HG03103 (cell line): ENCODE data around the gene IGF2BP2.
"Not testable (repeated sequence)": the region's sequence is repeated elsewhere in the genome, so short reads cannot be mapped to it uniquely, and the experiment has no call there.

Source experiments
- ATAC-seq: cut with Tn5 transposase; IDR thresholded peaks from one replicate; pipeline ENCODE4 v1.9.1; 2021; ENCODE audit warnings: low read depth; ENCODE audit not compliant: unreplicated experiment

IGF2BP2 gene

DNA sequence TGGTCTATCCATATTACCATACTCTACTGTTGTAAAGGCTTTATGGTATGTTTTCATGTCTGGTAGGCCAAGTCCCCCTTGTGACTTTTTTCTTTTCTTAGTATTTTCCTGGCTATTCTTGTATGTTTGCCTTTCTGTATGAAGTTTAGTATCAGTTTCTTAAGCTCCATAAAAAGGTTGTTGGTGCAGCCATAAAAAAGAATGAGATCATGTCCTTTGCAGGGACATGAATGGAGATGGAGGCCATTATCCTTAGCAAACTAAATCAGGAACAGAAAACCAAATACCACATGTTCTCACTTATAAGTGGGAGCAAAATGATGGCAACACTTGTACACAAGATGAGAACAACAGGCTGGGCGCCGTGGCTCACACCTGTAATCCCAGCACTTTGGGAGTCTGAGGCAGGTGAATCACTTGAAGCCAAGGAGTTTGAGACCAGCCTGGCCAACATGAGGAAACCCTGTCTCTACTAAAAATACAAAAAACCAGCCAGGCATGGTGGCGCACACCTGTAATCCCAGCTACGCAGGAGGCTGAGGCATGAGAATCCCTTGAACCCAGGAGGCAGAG lies 13.7 kb upstream of the IGF2BP2 start:
- ATAC-seq: not testable (repeated sequence)

DNA sequence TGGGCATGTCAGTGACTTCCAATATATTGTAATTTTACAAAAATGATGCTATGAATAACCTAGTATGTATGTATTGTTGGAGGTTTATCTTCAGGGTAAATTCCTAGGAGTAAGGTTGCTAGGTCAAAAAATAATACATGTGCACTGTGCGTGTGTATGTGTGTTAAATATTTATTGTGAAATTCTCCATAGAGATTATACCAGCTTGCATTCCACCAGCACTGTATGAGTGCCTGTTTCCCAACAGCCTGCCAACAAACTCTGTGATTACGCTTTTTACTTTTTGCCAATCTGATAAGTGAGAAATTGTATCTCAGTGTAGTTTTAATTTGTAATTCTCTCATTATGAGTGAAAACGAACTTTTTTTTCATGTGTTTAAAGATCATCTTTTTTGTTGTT lies 12.6 kb upstream of the IGF2BP2 start:
- no peak for ATAC-seq

DNA sequence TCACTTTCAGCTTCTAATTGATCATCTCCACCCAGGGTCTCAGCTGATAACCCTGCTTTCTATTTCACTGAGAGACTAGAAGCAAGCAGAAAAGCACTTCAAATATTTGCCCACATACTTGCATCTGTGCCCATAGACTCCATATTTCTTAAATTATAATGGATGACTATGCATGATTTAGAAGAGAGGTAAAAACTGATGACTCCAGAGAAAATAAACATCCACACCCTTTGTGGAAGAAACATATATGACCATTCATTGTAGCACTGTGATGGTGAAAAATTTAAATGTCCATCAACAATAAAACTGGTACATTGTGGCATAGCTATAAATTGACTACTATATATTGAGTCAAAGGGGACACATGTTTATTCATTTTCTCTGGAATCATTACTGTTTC lies 7.1 kb upstream of the IGF2BP2 start:
- no peak for ATAC-seq

DNA sequence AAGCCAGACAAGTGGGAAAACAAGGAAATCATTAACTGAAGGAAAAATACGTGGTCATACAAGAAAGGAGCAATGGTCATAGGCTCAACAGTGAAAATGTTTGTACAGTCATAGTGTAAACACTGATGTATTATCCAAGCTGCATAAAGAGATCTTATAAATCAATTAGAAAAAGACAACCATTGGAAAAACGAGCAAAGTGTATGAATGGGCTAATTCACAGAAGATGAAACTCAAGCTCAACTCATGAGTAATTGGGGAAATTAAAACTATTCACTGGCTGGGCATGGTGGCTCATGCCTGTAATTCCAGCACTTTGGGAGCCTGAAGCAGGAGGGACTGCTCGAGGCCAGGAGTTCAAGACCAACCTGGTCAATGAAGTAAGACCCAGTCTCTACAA lies 6.4 kb upstream of the IGF2BP2 start:
- no peak for ATAC-seq

DNA sequence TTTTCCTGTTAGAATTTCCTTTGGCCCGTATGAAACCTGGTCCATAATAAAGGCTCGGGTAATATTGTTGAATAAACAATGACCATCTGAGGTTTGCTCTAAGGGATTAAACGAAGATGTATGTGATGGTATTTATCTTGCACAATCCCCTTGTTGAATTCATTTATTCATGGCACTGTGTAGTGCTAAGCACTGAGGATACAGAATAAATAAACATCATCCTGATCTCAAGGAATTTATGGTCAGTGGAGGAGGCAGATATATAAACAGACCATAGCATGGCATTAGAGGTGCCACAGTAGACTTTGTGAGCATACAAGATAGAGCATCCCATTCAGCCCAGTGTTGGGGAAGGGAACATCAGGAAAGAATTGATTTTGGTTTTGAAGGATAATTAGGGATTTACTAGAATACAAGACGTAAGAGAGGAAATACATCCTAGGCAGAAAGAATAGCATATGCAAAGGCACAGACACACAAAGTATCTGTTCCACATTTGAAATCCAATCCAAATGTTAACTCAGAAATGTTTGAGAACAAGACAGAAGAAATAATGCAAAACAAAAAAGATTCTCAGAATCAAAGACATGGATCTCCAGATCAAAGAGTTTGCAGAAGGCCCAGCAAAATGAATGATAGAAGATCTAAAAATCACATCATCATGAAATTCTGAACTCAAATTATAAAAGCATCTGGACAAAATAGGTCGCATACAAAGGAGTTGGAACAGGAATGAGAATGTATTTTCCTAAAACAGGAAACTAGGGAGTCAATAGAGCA lies 5.4 kb upstream of the IGF2BP2 start:
- no peak for ATAC-seq

DNA sequence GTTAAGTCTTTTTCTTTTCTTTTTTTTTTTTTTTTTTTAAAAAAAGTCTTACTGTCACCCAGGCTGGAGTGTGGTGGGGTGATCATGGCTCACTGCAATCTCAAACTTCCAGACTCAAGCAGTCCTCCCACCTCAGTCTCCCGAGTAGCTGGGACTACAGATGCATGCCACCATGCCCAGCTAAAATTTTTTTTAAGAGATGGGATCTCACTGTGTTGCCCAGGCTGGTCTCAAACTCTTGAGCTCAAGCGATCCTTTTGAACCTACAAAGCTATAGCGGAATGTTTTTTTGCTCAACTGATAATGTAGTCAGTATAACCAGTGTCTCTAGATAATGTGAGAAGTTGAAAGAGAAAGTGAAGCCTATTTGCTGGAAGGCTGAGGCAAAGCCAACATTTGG lies 3.9 kb upstream of the IGF2BP2 start:
- no peak for ATAC-seq

DNA sequence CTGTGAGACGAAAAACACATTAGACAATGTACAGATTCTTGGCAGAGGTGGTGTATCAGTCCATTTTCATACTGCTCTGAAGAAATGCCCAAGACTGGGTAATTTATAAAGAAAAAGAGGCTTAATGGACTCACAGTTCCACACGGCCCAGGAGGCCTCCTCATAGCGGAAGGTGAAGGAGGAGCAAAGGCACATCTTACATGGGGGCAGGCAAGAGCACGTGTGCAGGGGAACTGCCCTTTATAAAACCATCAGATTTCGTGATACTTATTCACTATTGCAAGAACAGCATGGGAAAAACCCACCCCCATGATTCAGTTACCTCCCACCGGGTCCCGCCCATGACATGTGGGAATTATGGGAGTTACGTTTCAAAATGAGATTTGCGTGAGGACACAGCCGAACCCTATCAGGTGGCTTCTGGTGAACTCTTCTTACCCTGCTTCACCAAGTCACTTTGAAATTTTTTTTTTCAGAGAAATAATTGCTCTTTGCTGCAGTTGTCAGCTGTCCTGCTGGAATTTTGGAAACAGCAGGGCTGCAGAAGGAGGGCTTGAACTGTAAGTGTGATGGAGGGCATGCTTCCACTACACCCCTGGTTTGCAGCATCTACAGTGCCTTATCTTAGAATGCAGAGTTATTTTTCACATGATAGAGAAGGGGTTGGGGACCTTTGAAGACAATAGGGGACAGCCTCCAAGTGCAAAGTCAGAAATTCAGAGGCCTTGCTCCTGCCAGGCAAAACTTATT lies 2.9 kb upstream of the IGF2BP2 start:
- ATAC-seq: no peak

DNA sequence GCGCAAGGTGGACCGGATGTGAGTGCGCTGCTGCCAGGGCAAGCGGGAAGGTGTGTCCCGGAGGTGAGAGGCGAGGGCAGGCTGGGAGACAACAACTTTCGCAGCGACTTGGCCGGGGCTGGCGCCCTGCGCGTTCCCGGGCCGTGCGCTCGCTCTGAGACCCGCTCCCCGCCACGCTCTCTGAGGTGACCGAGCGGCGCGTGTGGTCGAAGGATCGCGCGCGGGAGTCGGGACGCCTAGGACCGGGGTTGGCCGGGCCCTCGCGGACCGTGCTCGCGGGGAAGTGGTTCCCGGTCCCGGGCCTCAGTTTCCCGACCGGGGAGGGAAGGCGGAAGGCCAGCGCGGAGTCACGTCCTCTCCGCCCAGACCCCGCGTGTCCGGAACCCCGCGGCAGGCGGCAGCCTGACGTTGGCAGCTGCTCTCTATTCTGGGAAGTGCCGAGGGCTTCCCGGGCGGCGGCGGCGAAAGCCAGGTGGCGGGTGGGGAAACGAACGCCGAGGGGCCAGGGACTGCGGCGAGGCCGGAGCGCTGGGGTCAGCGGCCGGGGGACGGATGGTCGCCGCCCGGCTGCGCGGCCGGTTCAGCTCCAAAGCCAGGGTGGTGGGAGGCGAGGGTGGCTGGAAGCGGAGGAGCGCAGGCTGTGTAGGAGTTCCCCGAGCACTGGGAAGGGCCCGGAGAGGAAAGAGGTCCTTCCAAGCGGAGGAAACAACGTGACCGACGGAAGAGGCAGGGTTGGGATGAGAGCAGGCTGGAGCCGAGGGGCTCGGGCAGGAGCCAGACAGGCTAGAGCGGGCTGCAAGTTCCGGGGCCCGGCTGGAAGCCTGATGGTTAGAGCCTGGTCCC lies 1.0 kb upstream of the IGF2BP2 start:
- ATAC-seq: peak; percentile 34

DNA sequence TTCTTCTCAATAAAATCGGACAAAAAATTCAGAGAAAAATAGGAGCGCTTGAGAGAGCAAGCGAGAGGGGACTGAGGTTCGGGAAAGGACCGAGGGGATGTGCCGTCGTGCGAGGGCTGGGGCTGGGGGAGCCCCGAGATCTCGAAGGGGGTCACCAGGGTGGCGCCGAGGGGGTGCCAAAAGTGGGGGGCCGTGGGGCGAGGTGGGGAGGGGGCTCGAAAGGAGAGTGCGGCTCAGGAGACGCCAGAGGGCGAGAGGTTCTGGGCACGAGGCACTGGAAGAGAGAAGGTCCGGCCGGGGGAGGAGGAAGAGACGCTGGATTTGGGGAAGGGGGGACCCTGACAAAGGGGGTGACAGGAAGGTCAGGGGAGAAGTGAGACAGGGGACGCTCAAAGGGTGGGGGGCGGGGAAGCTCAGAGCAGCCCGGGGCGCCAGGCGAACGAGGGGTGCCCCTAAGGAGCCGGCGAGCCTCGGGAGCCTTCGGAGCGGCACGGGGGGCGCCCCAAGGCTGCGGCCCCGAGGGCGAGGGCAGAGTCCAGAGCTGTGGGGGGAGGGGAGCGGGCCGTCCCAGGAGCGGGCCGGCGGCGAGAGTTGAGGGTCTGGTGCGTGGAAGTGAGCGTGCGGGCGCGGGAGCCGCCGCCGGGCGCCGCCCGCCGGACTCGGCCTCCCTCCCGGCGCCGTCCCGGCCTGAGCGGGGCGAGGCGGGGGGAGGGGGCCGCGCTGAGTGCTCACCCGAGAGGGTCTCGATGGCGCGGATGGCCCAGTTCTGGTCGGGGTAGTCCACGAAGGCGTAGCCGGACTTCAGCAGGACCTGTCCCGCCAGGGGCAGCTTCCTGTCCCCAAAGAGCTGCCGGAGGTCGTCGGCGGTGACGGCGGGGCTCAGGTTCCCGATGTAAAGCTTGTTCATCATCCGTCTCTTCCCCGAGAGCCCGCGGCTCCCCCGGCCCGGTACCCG lies 514 bp downstream of the IGF2BP2 start:
- ATAC-seq: no peak

DNA sequence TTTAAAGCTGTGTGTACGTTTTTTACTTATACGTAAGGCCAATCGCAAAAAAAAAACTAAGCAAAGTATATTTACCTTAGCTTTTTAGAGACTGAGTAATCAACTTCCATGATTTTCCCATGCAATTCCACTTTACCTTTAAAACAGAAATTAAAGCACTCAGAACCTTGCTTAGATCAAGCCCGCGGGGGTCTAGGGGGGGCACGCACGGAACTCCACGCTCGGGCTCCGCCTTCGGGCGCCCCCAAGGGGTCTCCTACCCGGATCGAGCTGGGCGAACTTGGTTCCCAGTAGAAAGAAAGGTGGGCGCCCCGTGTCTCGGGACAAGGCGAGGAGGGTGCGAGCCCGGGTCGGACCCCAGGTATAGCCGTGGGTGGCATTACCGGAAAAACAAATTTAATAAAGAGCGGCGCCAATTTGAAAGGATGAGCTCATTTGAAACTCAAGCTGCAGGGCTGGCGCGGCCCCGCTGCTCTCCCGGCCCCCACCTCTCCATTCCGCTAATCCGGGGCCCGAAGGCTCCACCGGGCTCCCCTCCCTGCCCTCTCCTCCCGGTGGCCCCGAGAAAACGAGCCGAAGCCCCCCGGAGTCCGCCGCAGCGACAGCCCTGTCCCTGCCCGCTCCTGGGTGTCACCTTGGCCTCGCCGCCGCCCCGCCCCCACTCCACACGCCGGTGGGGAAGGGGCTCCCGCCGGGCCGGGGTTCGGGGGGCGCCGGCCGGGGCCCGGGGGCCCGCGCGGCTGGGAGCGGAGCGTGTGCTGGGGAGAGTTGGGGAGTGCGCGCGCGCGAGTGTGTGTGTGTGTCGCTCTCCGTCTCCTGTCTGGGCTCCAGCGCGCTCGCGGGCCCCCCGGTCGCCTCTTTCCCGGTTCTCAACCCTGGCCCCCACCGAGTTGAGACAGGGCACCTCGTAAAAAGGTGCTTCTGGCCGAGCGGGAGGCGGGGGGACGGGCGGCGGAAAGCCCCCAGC lies 1.5 kb downstream of the IGF2BP2 start:
- ATAC-seq: no peak

DNA sequence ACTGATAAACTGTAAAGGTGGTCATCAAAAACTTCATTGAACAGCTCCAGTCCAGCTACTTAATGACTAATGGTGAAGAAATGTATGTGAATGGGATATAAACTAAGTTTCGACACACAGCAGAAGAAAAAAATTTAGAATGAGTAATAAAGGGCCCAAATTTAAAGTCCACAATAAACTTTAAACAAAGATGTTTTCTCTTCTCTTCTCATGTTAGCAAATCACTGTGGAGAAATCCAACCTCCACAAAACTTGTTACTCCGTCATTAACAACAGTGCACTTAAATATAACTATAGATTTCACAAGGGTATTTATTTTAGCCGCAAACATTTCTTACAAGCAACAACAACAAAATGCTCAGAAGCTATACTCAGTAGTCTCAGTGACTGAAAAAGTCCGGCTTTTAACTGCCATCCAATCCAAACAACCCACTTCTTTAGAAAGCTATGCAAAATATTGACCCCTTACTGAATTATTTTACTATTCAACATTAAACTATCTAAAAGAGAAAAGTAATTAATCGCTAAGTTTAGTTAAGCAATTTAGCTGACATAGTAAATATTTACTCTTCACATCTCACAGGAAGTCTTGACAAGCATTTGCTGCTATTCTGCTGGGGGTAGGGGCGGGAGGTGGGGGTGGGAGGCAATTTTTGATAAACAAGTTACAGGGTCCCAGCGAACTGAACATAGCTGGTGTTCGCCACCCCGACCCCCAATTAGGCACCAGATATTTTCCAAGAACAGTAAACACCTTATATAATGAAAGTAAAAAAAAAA lies 2.4 kb downstream of the IGF2BP2 start:
- no peak for ATAC-seq

DNA sequence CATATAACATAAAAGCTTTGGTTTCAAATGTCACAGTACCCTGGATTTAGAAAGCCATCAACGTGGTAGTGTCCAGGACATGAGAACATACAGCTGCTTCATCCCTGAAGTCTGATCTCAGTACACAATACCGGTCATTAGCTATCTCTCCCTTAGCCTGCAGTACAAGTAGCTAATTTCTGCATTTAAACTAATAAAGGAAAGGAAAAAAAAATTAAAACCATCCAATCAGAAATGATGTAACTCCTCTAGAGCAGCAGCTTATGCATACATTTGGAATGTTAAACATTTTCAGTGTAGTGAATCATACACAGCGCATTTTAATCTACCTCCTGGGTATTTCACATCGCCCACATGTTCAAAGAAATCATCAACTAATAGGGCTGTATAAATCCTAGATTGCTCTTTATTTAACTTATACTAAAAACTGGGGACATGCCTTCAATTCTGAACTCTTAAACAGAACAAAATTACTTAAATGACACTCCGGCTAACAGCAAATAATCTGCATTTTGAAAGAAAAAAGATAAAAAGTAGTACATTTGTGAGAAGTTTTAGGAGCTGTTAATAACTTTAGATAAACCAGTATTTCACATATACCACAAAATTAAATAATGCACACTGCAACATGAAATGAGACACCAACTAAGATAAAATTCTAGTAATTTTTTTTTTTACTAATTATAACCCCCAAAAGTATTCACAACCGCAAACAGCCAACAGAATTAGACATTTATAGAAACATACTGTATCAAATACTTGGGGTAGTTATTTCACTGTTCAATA lies 3.7 kb downstream of the IGF2BP2 start:
- no peak for ATAC-seq

DNA sequence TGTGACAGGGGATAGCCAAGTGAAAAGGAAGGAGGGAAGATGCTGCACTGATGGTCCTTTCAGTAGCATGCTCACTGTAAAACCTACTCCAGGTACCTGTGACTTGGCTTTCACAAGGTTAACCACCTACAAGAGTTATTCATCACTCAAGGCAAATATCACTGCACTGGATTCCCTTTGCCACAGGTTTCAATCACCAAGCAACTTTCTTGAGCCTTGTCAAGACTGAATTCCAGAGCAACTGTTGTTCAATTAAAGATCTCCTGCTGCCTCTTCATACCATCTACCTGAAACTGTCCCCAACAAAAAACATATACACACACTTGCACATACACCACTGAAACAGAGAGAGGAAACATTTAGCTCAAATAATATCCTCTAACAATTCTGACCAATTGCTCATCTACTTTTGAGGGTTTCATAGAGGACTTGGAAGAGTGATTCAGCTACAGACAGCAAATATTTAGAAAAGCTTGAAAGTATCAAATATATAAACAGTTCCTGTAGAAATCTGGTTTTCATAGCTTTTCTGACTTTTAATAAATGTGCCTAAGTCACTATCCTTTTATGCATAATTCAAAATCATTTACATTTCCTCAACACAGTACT lies 6.5 kb downstream of the IGF2BP2 start:
- no peak for ATAC-seq

DNA sequence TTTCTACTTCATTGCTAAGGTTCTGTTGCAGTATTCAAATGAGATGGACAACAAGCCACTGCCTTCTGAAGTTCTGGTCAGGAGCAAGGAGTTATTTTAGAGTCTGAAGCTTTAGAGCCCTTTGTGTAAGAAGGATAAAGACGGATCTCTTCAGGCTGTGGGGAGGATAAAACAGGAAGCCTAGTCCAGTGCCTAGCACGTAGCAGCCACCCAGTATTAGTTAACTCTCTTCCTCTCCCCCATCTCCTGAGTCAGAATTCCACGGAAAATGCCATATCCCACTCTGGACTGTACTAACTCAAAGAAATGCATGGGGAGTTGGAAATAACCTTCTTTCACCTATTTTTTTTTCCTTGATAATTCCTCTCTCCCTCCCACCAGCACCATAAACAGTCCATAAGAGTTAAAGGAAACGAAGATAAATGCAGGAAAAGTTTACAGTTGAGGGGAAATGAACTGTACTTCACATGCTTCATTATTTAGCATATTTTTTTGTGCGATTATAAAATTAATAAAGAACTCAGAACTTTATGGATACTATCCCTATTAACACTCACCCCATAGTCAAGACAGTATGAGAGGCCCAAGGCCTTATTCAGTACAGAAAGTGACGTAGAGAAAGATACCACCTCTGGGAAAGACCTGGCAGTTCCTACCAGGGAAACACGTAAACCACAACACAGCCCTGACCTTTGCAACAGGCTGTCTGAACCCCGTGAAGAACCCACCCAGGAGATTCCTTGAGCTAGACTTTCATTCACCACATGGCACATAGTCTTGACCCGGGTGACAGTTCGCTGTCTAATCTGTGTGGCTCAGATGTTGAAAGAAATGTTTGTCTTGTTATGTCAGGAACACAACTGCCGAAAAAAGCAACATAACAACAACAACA lies 9.2 kb downstream of the IGF2BP2 start:
- no peak for ATAC-seq

DNA sequence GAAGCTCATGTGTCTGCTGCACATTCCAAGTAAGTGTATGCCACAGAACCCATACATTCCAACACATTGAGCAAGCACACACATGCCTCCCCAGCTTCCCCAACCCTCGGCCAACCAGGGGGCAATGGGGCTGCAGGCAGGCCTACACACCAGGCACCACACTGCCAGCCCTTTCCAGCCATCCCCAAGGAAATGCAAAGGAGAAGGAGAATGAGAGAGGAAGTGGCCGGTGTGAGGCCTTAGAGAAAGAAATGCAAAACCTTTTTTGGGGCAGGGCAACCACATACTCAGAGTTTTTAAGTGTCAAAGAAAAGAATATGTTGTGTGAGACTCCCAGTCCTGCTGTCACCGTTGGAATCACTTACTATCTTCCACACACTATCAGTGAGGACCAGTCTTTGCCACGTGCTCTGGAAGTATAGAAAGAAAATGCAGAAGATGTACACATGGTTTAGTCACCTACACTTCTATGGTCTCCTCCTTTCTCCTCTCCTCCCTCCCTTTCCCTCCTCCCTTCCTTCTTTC lies 11.1 kb downstream of the IGF2BP2 start:
- ATAC-seq: no peak
